ENCODE measurements around the gene NRTN. TPM values are rescaled to one million over a fixed set of nuclear protein-coding genes. Genes with fewer than 3 reads are reported as not detected.

The NRTN gene
- total RNA-seq (2014; rRNA removed; shearing (Covaris generic)), result 3.2 and 3.9 TPM in 2 replicates
- total RNA-seq (2022), result 0.49 and 1.0 TPM in 2 replicates
- percentile 17 among the genes with signal in this experiment for Bru-seq, nascent RNA
- BruChase-seq, experiment 1, labeled RNA remaining after a 6-hour chase, result percentile 1 among the genes with signal in this experiment
- BruChase-seq, experiment 2, labeled RNA remaining after a 2-hour chase, result percentile 17 among the genes with signal in this experiment
- long read RNA-seq, partial matches to known transcripts, result 5 of 7 reads
- long read RNA-seq, other reads (novel, unspliced or antisense), result 2 of 7 reads

- H4K20me1 ChIP-seq (ENCODE audit: insufficient read depth, low read length), result no peaks in the 10 kb centered on the region
- H3K4me1 ChIP-seq (ENCODE audit: insufficient read depth, low read length, poor library complexity, severe bottlenecking), result peaks cover 17% of the 10 kb centered on the region
- no peaks in the 10 kb centered on the region for H3K9me3 ChIP-seq (ENCODE audit: low read length)
- peak within 1 kb of the TSS; percentile 93 for H2AFZ ChIP-seq (ENCODE audit: low read length)
- TF ChIP-seq CTCF (conservative IDR thresholded peaks at IDR 0.05; ENCODE audit: low read length) (no peak), EZH2phosphoT487 (IDR thresholded peaks at IDR 0.05; ENCODE audit: borderline replicate concordance, low read depth, low read length) (no peak)
- no peaks in the 10 kb centered on the region for H3K36me3 ChIP-seq (ENCODE audit: insufficient read depth, low read length)
- POLR2A ChIA-PET, result interaction anchor here (0.6 to 1.0 kb wide), 4 partner anchors 15 to 1651 kb away, joined by 3 to 5 read pairs (median 4); no protein-coding TSS in a partner anchor
- peak within 1 kb of the TSS; percentile 55 for H3K4me3 ChIP-seq (ENCODE audit: low read depth, low read length, poor library complexity, severe bottlenecking)
- no TSS peak for BruUV-seq (replicated peaks)
- CTCF ChIA-PET (ENCODE audit: unreplicated experiment), result interaction anchor here (0.7 to 1.5 kb wide), 8 partner anchors 20 to 218 kb away, joined by 3 to 12 read pairs (median 4); partner anchors contain the start of genes NDUFA11 and VMAC
- no peak within 1 kb of the TSS for H3K27ac ChIP-seq (ENCODE audit: low read depth, low read length, poor library complexity, severe bottlenecking)
- H3K4me2 ChIP-seq (ENCODE audit: low read length), result peak within 1 kb of the TSS; percentile 87
- intact Hi-C loops (cut with micrococcal nuclease; ENCODE audit: unreplicated experiment), result loop anchor here (1.0 kb wide), 3 partner anchors 22 to 218 kb away; no protein-coding TSS in a partner anchor
- DNase-seq (ENCODE audit: low spot score), result peak; percentile 67
- H3K79me2 ChIP-seq (ENCODE audit: insufficient read depth, low read depth, low read length), result no peaks in the 10 kb centered on the region
- no peaks in the 10 kb centered on the region for H3K9me2 ChIP-seq (ENCODE audit: insufficient read depth, low read length)
Measured at GRCh38 chr19:5804516-5805461, at the start of gene NRTN. Gene NRTN, plus strand, starts transcription at chr19:5805067. Its CDS starts 19,099 bp downstream, at chr19:5824166.

- CTCF ChIA-PET (ENCODE audit: unreplicated experiment), result no interaction called here
- TF ChIP-seq CTCF (conservative IDR thresholded peaks at IDR 0.05; ENCODE audit: low read length) (no peak), EZH2phosphoT487 (IDR thresholded peaks at IDR 0.05; ENCODE audit: borderline replicate concordance, low read depth, low read length) (no peak)
- BruUV-seq (replicated peaks), result no TSS peak
Measured at GRCh38 chr19:5762608-5763217, 42.2 kb upstream of the NRTN start.

More at GRCh38 chr19:5762608-5763217, 42.2 kb upstream of the NRTN start:
- Histone ChIP-seq H3K4me1 (ENCODE audit: insufficient read depth, low read length, poor library complexity, severe bottlenecking) (peaks cover 10% of the 10 kb centered on the region), H3K4me2 (ENCODE audit: low read length) (no peak overlapping the region), H3K79me2 (ENCODE audit: insufficient read depth, low read depth, low read length) (no peaks in the 10 kb centered on the region), H3K36me3 (ENCODE audit: insufficient read depth, low read length) (no peaks in the 10 kb centered on the region), H4K20me1 (ENCODE audit: insufficient read depth, low read length) (no peaks in the 10 kb centered on the region), H2AFZ (ENCODE audit: low read length) (no peak overlapping the region), H3K9me3 (ENCODE audit: low read length) (no peaks in the 10 kb centered on the region), H3K27ac (ENCODE audit: low read depth, low read length, poor library complexity, severe bottlenecking) (no peak overlapping the region), H3K9me2 (ENCODE audit: insufficient read depth, low read length) (no peaks in the 10 kb centered on the region), H3K4me3 (ENCODE audit: low read depth, low read length, poor library complexity, severe bottlenecking) (no peak overlapping the region)
- intact Hi-C loops (cut with micrococcal nuclease; ENCODE audit: unreplicated experiment), result no loop called here
- POLR2A ChIA-PET, result no interaction called here
- DNase-seq (ENCODE audit: low spot score), result no peak
